Fibroblast of lung (primary cell): ENCODE measurements around the gene DUOX2. TPM values are rescaled to one million over a fixed set of nuclear protein-coding genes. Genes with fewer than 3 reads are reported as not detected.

Experiments used
- DNase-seq, 2 donors: peaks; one replicate each; pipeline versions ENCODE4 v3.0.0 to v3.0.0-alpha.2; 2010; ENCODE audit warnings: low read depth in 2 of 2
- H2AFZ ChIP-seq: 2 replicates; pipeline ENCODE4 v1.5.1; 2012; ENCODE audit warnings: low read length, control low read depth, inconsistent platforms
- H3K27ac ChIP-seq: 2 replicates; pipeline ENCODE4 v1.5.1; 2011; ENCODE audit warnings: low read length, control low read depth; ENCODE audit not compliant: insufficient read depth
- H3K27me3 ChIP-seq: 2 replicates; pipeline ENCODE4 v1.5.1; 2011; ENCODE audit warnings: mild to moderate bottlenecking, low read length; ENCODE audit not compliant: control insufficient read depth, insufficient read depth
- H3K36me3 ChIP-seq: 2 replicates; pipeline ENCODE4 v1.5.1; 2011; ENCODE audit warnings: low read length; ENCODE audit not compliant: control insufficient read depth, insufficient read depth
- H3K4me1 ChIP-seq: 2 replicates; pipeline ENCODE4 v1.5.1; 2011; ENCODE audit warnings: low read length; ENCODE audit not compliant: control insufficient read depth, insufficient read depth; ENCODE audit errors: extremely low read depth
- H3K4me2 ChIP-seq: 2 replicates; pipeline ENCODE4 v1.5.1; 2011; ENCODE audit warnings: low read length, control low read depth; ENCODE audit not compliant: insufficient read depth; ENCODE audit errors: extremely low read depth
- H3K4me3 ChIP-seq, 4 experiments: fragments of 200-600 bp in 1 of 4; sonication (generic) in 1 of 4; replicated peaks in 1 of 4; 2 replicates each; pipeline ENCODE4 v1.5.1; 2011 to 2016; ENCODE audit warnings: low read length in 4 of 4, low read depth in 3 of 4, mild to moderate bottlenecking in 3 of 4, control low read depth in 2 of 4, inconsistent platforms in 1 of 4, mixed read lengths in 1 of 4; ENCODE audit not compliant: insufficient read depth in 1 of 4; ENCODE audit errors: control extremely low read depth in 1 of 4
- H3K79me2 ChIP-seq: 2 replicates; pipeline ENCODE4 v1.5.1; 2012; ENCODE audit warnings: mild to moderate bottlenecking, low read length, inconsistent platforms; ENCODE audit not compliant: control insufficient read depth, insufficient read depth
- H3K9ac ChIP-seq: 2 replicates; pipeline ENCODE4 v1.5.1; 2011; ENCODE audit warnings: mild to moderate bottlenecking, low read length, control low read depth; ENCODE audit not compliant: insufficient read depth
- H3K9me3 ChIP-seq: 2 replicates; pipeline ENCODE4 v1.5.1; 2012; ENCODE audit warnings: low read depth, low read length; ENCODE audit not compliant: control insufficient read depth, insufficient read depth
- H4K20me1 ChIP-seq: 2 replicates; pipeline ENCODE4 v1.5.1; 2011; ENCODE audit warnings: low read length; ENCODE audit not compliant: control insufficient read depth, insufficient read depth; ENCODE audit errors: extremely low read depth
- EZH2 ChIP-seq: IDR thresholded peaks from 2 replicates; pipeline ENCODE4 v1.5.1; 2012; ENCODE audit warnings: low read length, control low read depth, mild to moderate bottlenecking; ENCODE audit errors: missing control alignments
- polyA plus RNA-seq, 2 donors: library from polyadenylated mRNA; depleted of rRNA in 1 of 2; stranded (reverse) in 1 of 2; unstranded in 1 of 2; fragments of >200 nt; gene quantifications; 2 replicates each; pipeline ENCODE4 v1.2.1, GENCODE V29; 2011 to 2012; ENCODE audit warnings: missing spikeins in 1 of 2
- total RNA-seq: library from RNA; depleted of rRNA; stranded (reverse); fragments of >200 nt; gene quantifications from 2 replicates; pipeline ENCODE4 v1.2.1, GENCODE V29; 2014
- TF ChIP-seq, protein P1 (sequence below), 2 donors: IDR thresholded peaks in 1 of 2; conservative IDR thresholded peaks in 1 of 2; 1 replicate in 1 of 2; 2 replicates in 1 of 2; pipeline ENCODE4 v1.5.1; 2011 to 2012; ENCODE audit warnings: low read length in 2 of 2, control low read depth in 1 of 2, inconsistent platforms in 1 of 2, low read depth in 1 of 2, mild to moderate bottlenecking in 1 of 2

The DUOX2 gene
- total and polyA plus RNA-seq, 2 donors (not counting 1 experiment from before 2014, with no cell fraction given) = not detected

DNA sequence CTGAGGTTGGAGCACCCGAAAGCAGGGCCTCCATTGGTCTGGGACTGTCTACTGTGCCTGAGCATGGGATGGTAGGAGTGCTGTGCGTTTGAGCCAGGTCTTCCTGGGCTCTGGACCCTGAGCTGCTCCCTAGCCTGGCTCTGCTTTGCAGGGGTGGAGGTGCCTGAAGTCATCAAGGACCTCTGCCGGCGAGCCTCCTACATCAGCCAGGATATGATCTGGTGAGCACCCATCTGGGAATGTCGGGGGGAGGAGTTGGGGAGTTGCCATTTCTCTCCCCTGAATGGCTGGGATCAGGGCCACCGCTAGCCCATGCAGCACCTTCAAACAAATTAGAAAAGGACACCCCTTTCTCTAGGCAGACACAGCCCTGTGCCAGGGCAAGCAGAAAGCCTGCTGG, 36.5 kb upstream of the DUOX2 start:
- H3K4me2 ChIP-seq = no peak overlapping the region
- TF ChIP-seq EZH2 = no peak
- TF ChIP-seq, protein P1, sequence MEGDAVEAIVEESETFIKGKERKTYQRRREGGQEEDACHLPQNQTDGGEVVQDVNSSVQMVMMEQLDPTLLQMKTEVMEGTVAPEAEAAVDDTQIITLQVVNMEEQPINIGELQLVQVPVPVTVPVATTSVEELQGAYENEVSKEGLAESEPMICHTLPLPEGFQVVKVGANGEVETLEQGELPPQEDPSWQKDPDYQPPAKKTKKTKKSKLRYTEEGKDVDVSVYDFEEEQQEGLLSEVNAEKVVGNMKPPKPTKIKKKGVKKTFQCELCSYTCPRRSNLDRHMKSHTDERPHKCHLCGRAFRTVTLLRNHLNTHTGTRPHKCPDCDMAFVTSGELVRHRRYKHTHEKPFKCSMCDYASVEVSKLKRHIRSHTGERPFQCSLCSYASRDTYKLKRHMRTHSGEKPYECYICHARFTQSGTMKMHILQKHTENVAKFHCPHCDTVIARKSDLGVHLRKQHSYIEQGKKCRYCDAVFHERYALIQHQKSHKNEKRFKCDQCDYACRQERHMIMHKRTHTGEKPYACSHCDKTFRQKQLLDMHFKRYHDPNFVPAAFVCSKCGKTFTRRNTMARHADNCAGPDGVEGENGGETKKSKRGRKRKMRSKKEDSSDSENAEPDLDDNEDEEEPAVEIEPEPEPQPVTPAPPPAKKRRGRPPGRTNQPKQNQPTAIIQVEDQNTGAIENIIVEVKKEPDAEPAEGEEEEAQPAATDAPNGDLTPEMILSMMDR (conservative IDR thresholded peaks at IDR 0.05 in 1 of 2, IDR thresholded peaks at IDR 0.05 in 1 of 2; ENCODE audit: low read depth in 1 of 2, low read length in 2 of 2) = no peak
- peak in 1 of 2 donors; percentile 39 for DNase-seq
- no peaks in the 10 kb centered on the region for H3K27me3 ChIP-seq
- H3K27ac ChIP-seq = no peak overlapping the region
- no peaks in the 10 kb centered on the region for H3K9me3 ChIP-seq
- no peak overlapping the region for H3K4me3 ChIP-seq
- no peaks in the 10 kb centered on the region for H4K20me1 ChIP-seq
- no peaks in the 10 kb centered on the region for H3K36me3 ChIP-seq
- H2AFZ ChIP-seq = no peak overlapping the region
- H3K9ac ChIP-seq = no peak overlapping the region
- H3K79me2 ChIP-seq = no peaks in the 10 kb centered on the region
- H3K4me1 ChIP-seq = no peaks in the 10 kb centered on the region

DNA sequence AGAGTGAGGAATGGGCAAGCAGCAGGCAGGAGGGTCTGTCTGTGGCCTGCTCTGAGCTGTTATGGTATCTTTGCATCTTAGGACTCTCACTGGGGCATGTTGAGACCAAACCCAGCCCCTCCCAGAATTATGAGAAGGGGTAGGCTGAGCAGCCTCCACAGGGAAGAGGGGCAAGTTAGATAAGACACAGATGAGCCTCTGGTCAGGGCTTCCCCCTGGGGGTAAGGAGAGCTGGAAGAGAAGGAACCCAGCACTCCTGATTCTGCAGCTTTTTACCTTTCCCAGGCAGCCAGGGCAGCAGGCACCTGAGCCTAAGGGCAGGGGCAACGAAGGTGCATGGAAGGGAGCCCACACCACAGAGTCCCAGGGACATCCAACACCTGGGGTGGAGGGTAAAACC, 35.1 kb upstream of the DUOX2 start:
- DNase-seq = no peak
- H3K27me3 ChIP-seq = no peaks in the 10 kb centered on the region
- H3K36me3 ChIP-seq = no peaks in the 10 kb centered on the region
- no peak overlapping the region for H3K4me2 ChIP-seq
- H2AFZ ChIP-seq = no peak overlapping the region
- no peak for TF ChIP-seq EZH2
- TF ChIP-seq, protein P1 (conservative IDR thresholded peaks at IDR 0.05 in 1 of 2, IDR thresholded peaks at IDR 0.05 in 1 of 2; ENCODE audit: low read depth in 1 of 2, low read length in 2 of 2) = no peak
- H3K9me3 ChIP-seq = no peaks in the 10 kb centered on the region
- no peak overlapping the region for H3K9ac ChIP-seq
- H3K4me3 ChIP-seq = no peak overlapping the region
- no peaks in the 10 kb centered on the region for H4K20me1 ChIP-seq
- H3K79me2 ChIP-seq = no peaks in the 10 kb centered on the region
- H3K27ac ChIP-seq = no peak overlapping the region
- no peaks in the 10 kb centered on the region for H3K4me1 ChIP-seq

GRCh38 chr15:45148076-45149059, 34.4 kb upstream of the DUOX2 start:
- no peak overlapping the region for H3K4me2 ChIP-seq
- H3K4me1 ChIP-seq = no peaks in the 10 kb centered on the region
- no peak overlapping the region for H2AFZ ChIP-seq
- no peaks in the 10 kb centered on the region for H3K79me2 ChIP-seq
- no peaks in the 10 kb centered on the region for H3K9me3 ChIP-seq
- no peaks in the 10 kb centered on the region for H4K20me1 ChIP-seq
- no peaks in the 10 kb centered on the region for H3K36me3 ChIP-seq
- no peak overlapping the region for H3K4me3 ChIP-seq
- no peak overlapping the region for H3K27ac ChIP-seq
- no peaks in the 10 kb centered on the region for H3K27me3 ChIP-seq
- TF ChIP-seq EZH2 = no peak
- TF ChIP-seq, protein P1 (conservative IDR thresholded peaks at IDR 0.05 in 1 of 2, IDR thresholded peaks at IDR 0.05 in 1 of 2; ENCODE audit: low read depth in 1 of 2, low read length in 2 of 2) = no peak
- DNase-seq = no peak
- H3K9ac ChIP-seq = no peak overlapping the region
